ENCODE results near the gene ANKRD36C.
"Not testable (repeated sequence)": the region's sequence is repeated elsewhere in the genome, so short reads cannot be mapped to it uniquely, and the experiment has no call there.

The ANKRD36C gene

DNA sequence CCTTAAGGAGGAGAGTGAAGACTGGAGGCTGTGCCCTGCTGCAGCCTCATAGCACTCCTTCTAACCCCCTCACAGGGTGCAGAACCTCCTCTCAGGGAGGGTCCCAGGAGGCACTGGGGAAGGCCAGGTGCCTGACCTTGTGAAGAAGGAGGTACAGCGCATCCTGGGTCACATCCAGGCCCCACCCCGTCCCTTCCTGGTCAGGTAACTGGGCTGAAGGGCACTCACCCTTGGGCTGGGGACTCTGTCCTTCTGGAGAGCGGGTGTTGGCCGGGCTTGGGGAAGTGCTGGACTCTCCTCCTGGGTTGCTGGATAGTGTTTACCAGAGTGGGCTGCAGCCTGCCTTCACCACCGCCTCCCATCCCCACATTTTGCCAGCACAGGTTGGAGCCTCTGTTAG is 197.7 kb downstream of the ANKRD36C start:
- DNase-seq, result not testable (repeated sequence)

DNA sequence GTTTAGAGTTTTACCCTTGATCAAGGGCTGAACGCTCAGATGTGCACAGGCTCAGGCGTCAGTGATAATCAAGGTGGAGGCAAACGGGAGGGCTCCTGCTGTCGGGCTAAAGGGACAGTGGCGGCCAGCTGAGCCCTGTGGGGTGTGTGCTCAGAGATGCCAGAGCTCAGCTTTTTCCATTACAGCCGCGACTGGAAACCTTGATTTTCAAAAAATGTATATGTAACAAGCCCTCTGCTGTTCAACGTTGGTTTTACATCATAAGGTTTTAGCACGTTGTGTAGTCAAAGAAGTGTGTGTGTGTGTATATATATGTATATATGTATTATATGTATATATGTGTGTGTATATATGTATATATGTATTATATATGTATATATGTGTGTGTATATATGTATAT is 201.4 kb downstream of the ANKRD36C start:
- DNase-seq, result not testable (repeated sequence)

DNA sequence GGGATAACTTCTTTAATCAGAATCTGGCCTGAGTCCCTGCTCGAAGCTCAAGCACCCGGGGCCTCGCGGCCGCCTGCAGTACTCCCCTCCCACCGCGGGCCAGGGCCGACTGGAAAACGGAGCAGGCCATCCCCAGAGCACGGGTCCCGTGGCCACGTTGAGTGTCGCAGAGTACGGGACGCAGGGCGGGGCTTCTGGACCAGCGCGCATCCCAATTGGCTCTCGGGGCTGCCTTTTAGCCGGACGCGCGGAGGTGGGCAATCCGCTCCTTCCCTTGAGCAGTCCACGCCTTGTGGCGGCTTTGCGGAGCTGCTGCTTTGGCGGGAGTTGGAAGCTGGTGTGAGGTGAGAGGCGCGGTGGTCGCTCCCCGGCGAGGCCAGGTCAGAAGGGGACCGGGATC is 202.2 kb downstream of the ANKRD36C start:
- DNase-seq, result not testable (repeated sequence)

DNA sequence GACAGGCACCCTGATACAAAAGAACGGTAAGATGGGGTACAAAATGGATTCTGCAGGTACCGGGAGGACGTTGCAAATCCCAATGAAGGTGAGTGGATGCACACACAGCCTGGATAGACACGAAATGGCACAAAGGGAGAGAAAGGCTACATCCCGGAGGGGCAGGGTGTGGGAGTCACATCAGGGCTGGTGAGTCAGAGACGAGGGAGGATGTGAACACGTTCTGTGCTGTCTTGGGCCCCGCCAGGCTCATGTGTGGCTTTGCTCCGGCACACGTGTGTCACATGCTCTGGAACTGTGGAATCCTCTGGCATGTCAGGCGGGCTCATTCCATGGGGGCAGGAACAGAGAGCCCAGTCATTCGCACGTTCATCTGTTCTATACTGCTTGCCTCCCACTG is 203.0 kb downstream of the ANKRD36C start:
- DNase-seq, result not testable (repeated sequence)

All from NCI-H345 (cell line).